Liver (tissue), 3 donors: ENCODE results near the gene TMEM53.

ENCODE experiments used
- CTCF ChIP-seq: fragments of 150-350 bp; IDR thresholded peaks from 2 replicates; pipeline ENCODE4 v1.5.1; 2017; ENCODE audit warnings: improper control_type of control experiment, low read depth, low read length; ENCODE audit not compliant: missing input control
- GABPA ChIP-seq, 2 donors: IDR thresholded peaks in 1 of 2; conservative IDR thresholded peaks in 1 of 2; 2 replicates each; pipeline ENCODE4 v1.6.1; 2016; ENCODE audit warnings: antibody characterized with exemption in 2 of 2, mild to moderate bottlenecking in 1 of 2, moderate library complexity in 1 of 2
- SP1 ChIP-seq: IDR thresholded peaks from 2 replicates; pipeline ENCODE4 v1.6.1; 2018; ENCODE audit warnings: antibody characterized with exemption, mild to moderate bottlenecking
- donor health status: healthy.
- donor health status: healthy.

- no peak for TF ChIP-seq CTCF
- no peak for TF ChIP-seq GABPA (IDR thresholded peaks at IDR 0.05 in 1 of 2, conservative IDR thresholded peaks at IDR 0.05 in 1 of 2)
- no peak for TF ChIP-seq SP1
Measured at GRCh38 chr1:44693900-44694299, 19.6 kb upstream of the TMEM53 start.
